Memory B cell (primary cell): ENCODE data around the gene STX11.

Experiments used
- ATAC-seq: fragments of 150-1000 bp; cut with Tn5 transposase; 2 replicates; pipeline ENCODE4 v1.10.0; 2021; ENCODE audit warnings: low read depth, mild to moderate bottlenecking, moderate library complexity
- DNase-seq, 2 donors: peaks; one replicate each; pipeline ENCODE4 v3.0.0; 2022; ENCODE audit warnings: low spot score in 2 of 2
- H3K27ac Mint-ChIP-seq: one replicate; pipeline ENCODE4 v1.8.0; 2022; ENCODE audit warnings: mild to moderate bottlenecking, moderate library complexity, mixed read lengths
- H3K27me3 Mint-ChIP-seq: one replicate; pipeline ENCODE4 v1.8.0; 2022; ENCODE audit warnings: mixed read lengths
- H3K36me3 Mint-ChIP-seq: one replicate; pipeline ENCODE4 v1.8.0; 2022; ENCODE audit warnings: mild to moderate bottlenecking, mixed read lengths
- H3K4me1 Mint-ChIP-seq: one replicate; pipeline ENCODE4 v1.8.0; 2022; ENCODE audit warnings: mixed read lengths
- H3K4me3 Mint-ChIP-seq: one replicate; pipeline ENCODE4 v1.8.0; 2022; ENCODE audit warnings: mild to moderate bottlenecking, moderate library complexity, mixed read lengths
- H3K9me3 Mint-ChIP-seq: one replicate; pipeline ENCODE4 v1.8.0; 2022; ENCODE audit warnings: mixed read lengths

The STX11 gene

GRCh38 chr6:144190593-144190992, 40.3 kb downstream of the STX11 start:
- Mint-ChIP-seq H3K9me3 (peaks cover 2% of the 10 kb centered on the region), H3K36me3 (peaks cover 11% of the 10 kb centered on the region), H3K27ac (no peak overlapping the region), H3K27me3 (no peaks in the 10 kb centered on the region), H3K4me1 (no peaks in the 10 kb centered on the region), H3K4me3 (no peak overlapping the region)
- ATAC-seq, result no peak
- DNase-seq, result no peak

- DNase-seq, result no peak
- no peaks in the 10 kb centered on the region for H3K4me1 Mint-ChIP-seq
- H3K4me3 Mint-ChIP-seq, result no peak overlapping the region
- ATAC-seq, result no peak
- peaks cover 4% of the 10 kb centered on the region for H3K9me3 Mint-ChIP-seq
- no peaks in the 10 kb centered on the region for H3K27me3 Mint-ChIP-seq
- peaks cover 4% of the 10 kb centered on the region for H3K36me3 Mint-ChIP-seq
- H3K27ac Mint-ChIP-seq, result no peak overlapping the region
These were observed 42.9 kb downstream of the STX11 start for GRCh38 chr6:144193181-144193580.

- Mint-ChIP-seq H3K27ac (no peak overlapping the region), H3K36me3 (peaks cover 6% of the 10 kb centered on the region), H3K9me3 (peaks cover 6% of the 10 kb centered on the region), H3K4me1 (no peaks in the 10 kb centered on the region), H3K27me3 (no peaks in the 10 kb centered on the region), H3K4me3 (no peak overlapping the region)
- no peak for DNase-seq
- ATAC-seq, result no peak
These were observed 44.0 kb downstream of the STX11 start for GRCh38 chr6:144194293-144194810.

GRCh38 chr6:144195671-144196270, 45.5 kb downstream of the STX11 start:
- ATAC-seq, result no peak
- Mint-ChIP-seq H3K27me3 (no peaks in the 10 kb centered on the region), H3K4me3 (no peak overlapping the region), H3K27ac (no peak overlapping the region), H3K36me3 (peaks cover 6% of the 10 kb centered on the region), H3K4me1 (no peaks in the 10 kb centered on the region), H3K9me3 (peaks cover 8% of the 10 kb centered on the region)
- no peak for DNase-seq

GRCh38 chr6:144197919-144198318, 47.6 kb downstream of the STX11 start:
- DNase-seq, result no peak
- Mint-ChIP-seq H3K4me1 (no peaks in the 10 kb centered on the region), H3K4me3 (no peak overlapping the region), H3K27me3 (no peaks in the 10 kb centered on the region), H3K27ac (no peak overlapping the region), H3K9me3 (peaks cover 13% of the 10 kb centered on the region), H3K36me3 (peaks cover 8% of the 10 kb centered on the region)
- ATAC-seq, result no peak

- peaks cover 26% of the 10 kb centered on the region for H3K9me3 Mint-ChIP-seq
- H3K36me3 Mint-ChIP-seq, result peaks cover 10% of the 10 kb centered on the region
- ATAC-seq (no peak), DNase-seq (no peak)
- H3K4me1 Mint-ChIP-seq, result no peaks in the 10 kb centered on the region
- H3K27me3 Mint-ChIP-seq, result peaks cover 4% of the 10 kb centered on the region
- no peak overlapping the region for H3K4me3 Mint-ChIP-seq
- H3K27ac Mint-ChIP-seq, result peak overlapping the region; percentile 25
These were observed 52.7 kb downstream of the STX11 start for GRCh38 chr6:144202879-144203468.

GRCh38 chr6:144211160-144211559, 60.8 kb downstream of the STX11 start:
- Mint-ChIP-seq H3K36me3 (peaks cover 2% of the 10 kb centered on the region), H3K9me3 (peaks cover 2% of the 10 kb centered on the region), H3K4me1 (peaks cover 11% of the 10 kb centered on the region), H3K27me3 (peaks cover 5% of the 10 kb centered on the region), H3K27ac (no peak overlapping the region), H3K4me3 (no peak overlapping the region)
- no peak for ATAC-seq
- no peak for DNase-seq

- no peak for DNase-seq
- peaks cover 2% of the 10 kb centered on the region for H3K36me3 Mint-ChIP-seq
- peaks cover 3% of the 10 kb centered on the region for H3K27me3 Mint-ChIP-seq
- no peaks in the 10 kb centered on the region for H3K9me3 Mint-ChIP-seq
- no peak for ATAC-seq
- H3K27ac Mint-ChIP-seq, result no peak overlapping the region
- H3K4me3 Mint-ChIP-seq, result no peak overlapping the region
- H3K4me1 Mint-ChIP-seq, result peaks cover 28% of the 10 kb centered on the region
These were observed 63.0 kb downstream of the STX11 start for GRCh38 chr6:144213315-144213714.

GRCh38 chr6:144214029-144214428, 63.7 kb downstream of the STX11 start:
- peaks cover 3% of the 10 kb centered on the region for H3K27me3 Mint-ChIP-seq

GRCh38 chr6:144214622-144215401, 64.5 kb downstream of the STX11 start:
- Mint-ChIP-seq H3K36me3 (peaks cover 2% of the 10 kb centered on the region), H3K4me3 (peak overlapping the region; percentile 90), H3K4me1 (peaks cover 31% of the 10 kb centered on the region), H3K9me3 (no peaks in the 10 kb centered on the region), H3K27ac (peak overlapping the region; percentile 100), H3K27me3 (no peaks in the 10 kb centered on the region)
- ATAC-seq (no peak), DNase-seq (no peak)

More at GRCh38 chr6:144214029-144214428, 63.7 kb downstream of the STX11 start:
- no peak overlapping the region for H3K27ac Mint-ChIP-seq
- no peak for ATAC-seq
- DNase-seq, result no peak
- H3K36me3 Mint-ChIP-seq, result peaks cover 2% of the 10 kb centered on the region
- H3K4me3 Mint-ChIP-seq, result no peak overlapping the region
- H3K4me1 Mint-ChIP-seq, result peaks cover 31% of the 10 kb centered on the region
- no peaks in the 10 kb centered on the region for H3K9me3 Mint-ChIP-seq

- H3K9me3 Mint-ChIP-seq, result no peaks in the 10 kb centered on the region
- no peaks in the 10 kb centered on the region for H3K27me3 Mint-ChIP-seq
- DNase-seq, result no peak
- peaks cover 31% of the 10 kb centered on the region for H3K4me1 Mint-ChIP-seq
- peak overlapping the region; percentile 90 for H3K4me3 Mint-ChIP-seq
- H3K27ac Mint-ChIP-seq, result peak overlapping the region; percentile 100
- H3K36me3 Mint-ChIP-seq, result peaks cover 2% of the 10 kb centered on the region
- no peak for ATAC-seq
These were observed 65.2 kb downstream of the STX11 start for GRCh38 chr6:144215402-144215931.

GRCh38 chr6:144215932-144216667, 65.8 kb downstream of the STX11 start:
- peak overlapping the region; percentile 100 for H3K27ac Mint-ChIP-seq
- H3K9me3 Mint-ChIP-seq, result no peaks in the 10 kb centered on the region
- H3K27me3 Mint-ChIP-seq, result no peaks in the 10 kb centered on the region
- H3K4me1 Mint-ChIP-seq, result peaks cover 31% of the 10 kb centered on the region
- ATAC-seq (peak; percentile 83), DNase-seq (peak; percentile 91 to 99)
- H3K4me3 Mint-ChIP-seq, result peak overlapping the region; percentile 90
- H3K36me3 Mint-ChIP-seq, result peaks cover 2% of the 10 kb centered on the region

- no peaks in the 10 kb centered on the region for H3K27me3 Mint-ChIP-seq
- peaks cover 2% of the 10 kb centered on the region for H3K36me3 Mint-ChIP-seq
- peak overlapping the region; percentile 100 for H3K27ac Mint-ChIP-seq
- H3K4me1 Mint-ChIP-seq, result peaks cover 31% of the 10 kb centered on the region
- ATAC-seq, result peak; percentile 61
- H3K4me3 Mint-ChIP-seq, result peak overlapping the region; percentile 90
- no peaks in the 10 kb centered on the region for H3K9me3 Mint-ChIP-seq
- DNase-seq, result no peak
These were observed 66.4 kb downstream of the STX11 start for GRCh38 chr6:144216668-144217218.
